Neural progenitor cell (in vitro differentiated cells): ENCODE data around the gene NOXRED1. TPM values are rescaled to one million over a fixed set of nuclear protein-coding genes. Genes with fewer than 3 reads are reported as not detected.

Source experiments
- DNase-seq: peaks from one replicate; pipeline ENCODE4 v3.0.0-alpha.2; 2016; ENCODE audit warnings: low spot score
- H2AFZ ChIP-seq: fragments of 200-600 bp; sonication (generic); replicated peaks from 2 replicates; pipeline ENCODE4 v1.6.1; 2016; ENCODE audit warnings: antibody characterized with exemption
- H3F3A ChIP-seq: fragments of 200-600 bp; sonication (generic); 2 replicates; pipeline ENCODE4 v1.6.1; 2016; ENCODE audit warnings: antibody characterized with exemption, low read depth
- H3K27ac ChIP-seq: fragments of 200-600 bp; sonication (generic); 2 replicates; pipeline ENCODE4 v1.5.1; 2016; ENCODE audit warnings: mild to moderate bottlenecking
- H3K27me3 ChIP-seq: fragments of 200-600 bp; sonication (generic); 2 replicates; pipeline ENCODE4 v1.6.1; 2016; ENCODE audit warnings: mild to moderate bottlenecking, moderate library complexity
- H3K36me3 ChIP-seq: fragments of 200-600 bp; sonication (generic); 2 replicates; pipeline ENCODE4 v1.5.1; 2016
- H3K4me1 ChIP-seq: fragments of 200-600 bp; sonication (generic); 2 replicates; pipeline ENCODE4 v1.6.1; 2016; ENCODE audit warnings: mixed run types
- H3K4me2 ChIP-seq: fragments of 200-600 bp; sonication (generic); 2 replicates; pipeline ENCODE4 v1.6.1; 2016
- H3K4me3 ChIP-seq: fragments of 200-600 bp; sonication (generic); 2 replicates; pipeline ENCODE4 v1.5.1; 2016
- H3K79me2 ChIP-seq: fragments of 200-600 bp; sonication (generic); 2 replicates; pipeline ENCODE4 v1.6.1; 2016; ENCODE audit warnings: low read depth
- H3K9ac ChIP-seq: fragments of 200-600 bp; sonication (generic); 2 replicates; pipeline ENCODE4 v1.6.1; 2016
- H3K9me3 ChIP-seq: fragments of 200-600 bp; sonication (generic); 2 replicates; pipeline ENCODE4 v1.5.1; 2016; ENCODE audit warnings: low read depth
- H4K20me1 ChIP-seq: fragments of 200-600 bp; sonication (generic); 2 replicates; pipeline ENCODE4 v1.6.1; 2016; ENCODE audit warnings: low read depth
- H3K27ac Mint-ChIP-seq: 3 replicates; pipeline ENCODE4 v1.8.0; 2021; ENCODE audit warnings: mixed read lengths
- H3K27me3 Mint-ChIP-seq: 2 replicates; pipeline ENCODE4 v1.8.0; 2022; ENCODE audit warnings: low read depth, mild to moderate bottlenecking, inconsistent platforms, moderate library complexity, mixed read lengths; ENCODE audit not compliant: insufficient read depth
- H3K36me3 Mint-ChIP-seq: 3 replicates; pipeline ENCODE4 v1.8.0; 2021; ENCODE audit warnings: mixed read lengths
- H3K4me1 Mint-ChIP-seq: 3 replicates; pipeline ENCODE4 v1.8.0; 2021; ENCODE audit warnings: mixed read lengths
- H3K4me3 Mint-ChIP-seq: 3 replicates; pipeline ENCODE4 v1.8.0; 2021; ENCODE audit warnings: mild to moderate bottlenecking, moderate library complexity, mixed read lengths
- H3K9me3 Mint-ChIP-seq: 3 replicates; pipeline ENCODE4 v1.8.0; 2020; ENCODE audit warnings: mixed read lengths
- EZH2 ChIP-seq: fragments of 200-600 bp; sonication (generic); IDR thresholded peaks from 2 replicates; pipeline ENCODE4 v1.6.1; 2017; ENCODE audit warnings: antibody characterized with exemption, mild to moderate bottlenecking, moderate library complexity
- EZH2phosphoT487 ChIP-seq: fragments of 200-600 bp; sonication (generic); IDR thresholded peaks from 2 replicates; pipeline ENCODE4 v1.6.1; 2017; ENCODE audit warnings: antibody characterized with exemption
- total RNA-seq: library from RNA; depleted of rRNA; stranded (reverse); fragments of >200 nt; gene quantifications from 2 replicates; pipeline ENCODE4 v1.2.3, GENCODE V29; 2015; ENCODE audit warnings: low replicate concordance
- TF ChIP-seq, protein P1 (sequence below): fragments of 200-600 bp; sonication (generic); IDR thresholded peaks from 2 replicates; pipeline ENCODE4 v1.5.1; 2017; ENCODE audit warnings: antibody characterized with exemption, mild to moderate bottlenecking

The NOXRED1 gene
- total RNA-seq, 1 donor from 2014 or later: 0.07 TPM

DNA sequence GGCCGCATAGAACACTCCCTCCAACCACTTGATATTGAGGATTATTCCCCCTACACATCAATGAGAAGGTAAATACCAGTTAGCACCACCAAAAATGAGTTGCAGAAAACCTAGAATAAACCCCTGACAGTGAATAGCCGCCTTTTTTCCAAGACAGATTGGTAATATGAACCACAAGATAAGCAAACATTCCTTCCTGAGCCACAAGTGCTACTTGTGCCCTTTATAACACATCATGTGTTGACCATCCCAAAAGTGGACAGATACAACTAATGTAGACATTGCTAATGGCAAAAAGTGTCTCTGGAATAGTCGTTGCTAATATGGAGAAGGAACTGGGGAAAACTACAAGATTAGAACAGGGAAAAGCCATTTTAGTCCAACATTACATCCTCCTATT lies 17.2 kb downstream of the NOXRED1 start:
- Histone ChIP-seq H3K27me3 (no peaks in the 10 kb centered on the region), H3K4me3 (no peak overlapping the region), H3K4me1 (no peaks in the 10 kb centered on the region), H3K79me2 (no peaks in the 10 kb centered on the region), H3K9me3 (no peaks in the 10 kb centered on the region), H2AFZ (no peak overlapping the region), H3K9ac (no peak overlapping the region), H3K27ac (no peak overlapping the region), H3F3A (no peaks in the 10 kb centered on the region), H4K20me1 (no peaks in the 10 kb centered on the region), H3K4me2 (no peak overlapping the region), H3K36me3 (no peaks in the 10 kb centered on the region)
- Mint-ChIP-seq H3K36me3 (no peaks in the 10 kb centered on the region), H3K4me3 (no peak overlapping the region), H3K27ac (no peak overlapping the region), H3K27me3 (peaks cover 4% of the 10 kb centered on the region), H3K4me1 (no peaks in the 10 kb centered on the region), H3K9me3 (no peaks in the 10 kb centered on the region)
- no peak for DNase-seq
- TF ChIP-seq EZH2 (no peak), EZH2phosphoT487 (no peak)
- TF ChIP-seq, protein P1, sequence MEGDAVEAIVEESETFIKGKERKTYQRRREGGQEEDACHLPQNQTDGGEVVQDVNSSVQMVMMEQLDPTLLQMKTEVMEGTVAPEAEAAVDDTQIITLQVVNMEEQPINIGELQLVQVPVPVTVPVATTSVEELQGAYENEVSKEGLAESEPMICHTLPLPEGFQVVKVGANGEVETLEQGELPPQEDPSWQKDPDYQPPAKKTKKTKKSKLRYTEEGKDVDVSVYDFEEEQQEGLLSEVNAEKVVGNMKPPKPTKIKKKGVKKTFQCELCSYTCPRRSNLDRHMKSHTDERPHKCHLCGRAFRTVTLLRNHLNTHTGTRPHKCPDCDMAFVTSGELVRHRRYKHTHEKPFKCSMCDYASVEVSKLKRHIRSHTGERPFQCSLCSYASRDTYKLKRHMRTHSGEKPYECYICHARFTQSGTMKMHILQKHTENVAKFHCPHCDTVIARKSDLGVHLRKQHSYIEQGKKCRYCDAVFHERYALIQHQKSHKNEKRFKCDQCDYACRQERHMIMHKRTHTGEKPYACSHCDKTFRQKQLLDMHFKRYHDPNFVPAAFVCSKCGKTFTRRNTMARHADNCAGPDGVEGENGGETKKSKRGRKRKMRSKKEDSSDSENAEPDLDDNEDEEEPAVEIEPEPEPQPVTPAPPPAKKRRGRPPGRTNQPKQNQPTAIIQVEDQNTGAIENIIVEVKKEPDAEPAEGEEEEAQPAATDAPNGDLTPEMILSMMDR: no peak

- H3K4me1 Mint-ChIP-seq: no peaks in the 10 kb centered on the region
- TF ChIP-seq EZH2: no peak
- TF ChIP-seq, protein P1: no peak
- no peak for TF ChIP-seq EZH2phosphoT487
- no peak for DNase-seq
- Histone ChIP-seq H3K27me3 (no peaks in the 10 kb centered on the region), H3K36me3 (no peaks in the 10 kb centered on the region), H3K4me2 (no peak overlapping the region), H3K9me3 (no peaks in the 10 kb centered on the region), H3K4me1 (no peaks in the 10 kb centered on the region), H3K4me3 (no peak overlapping the region), H2AFZ (no peak overlapping the region), H3F3A (no peaks in the 10 kb centered on the region), H4K20me1 (no peaks in the 10 kb centered on the region), H3K79me2 (no peaks in the 10 kb centered on the region), H3K27ac (no peak overlapping the region), H3K9ac (no peak overlapping the region)
- no peaks in the 10 kb centered on the region for H3K36me3 Mint-ChIP-seq
- H3K9me3 Mint-ChIP-seq: no peaks in the 10 kb centered on the region
- no peak overlapping the region for H3K27ac Mint-ChIP-seq
- no peak overlapping the region for H3K4me3 Mint-ChIP-seq
- H3K27me3 Mint-ChIP-seq: peaks cover 3% of the 10 kb centered on the region
Measured at GRCh38 chr14:77403768-77404167, 19.6 kb downstream of the NOXRED1 start.

GRCh38 chr14:77400216-77400615 lies 23.1 kb downstream of the NOXRED1 start:
- Histone ChIP-seq H3K79me2 (no peaks in the 10 kb centered on the region), H3F3A (no peaks in the 10 kb centered on the region), H3K4me3 (no peak overlapping the region), H3K4me1 (no peaks in the 10 kb centered on the region), H3K9me3 (no peaks in the 10 kb centered on the region), H3K27me3 (no peaks in the 10 kb centered on the region), H3K27ac (no peak overlapping the region), H4K20me1 (no peaks in the 10 kb centered on the region), H3K9ac (no peak overlapping the region), H3K4me2 (no peak overlapping the region), H2AFZ (no peak overlapping the region), H3K36me3 (no peaks in the 10 kb centered on the region)
- Mint-ChIP-seq H3K4me3 (no peak overlapping the region), H3K27me3 (no peaks in the 10 kb centered on the region), H3K4me1 (no peaks in the 10 kb centered on the region), H3K27ac (no peak overlapping the region), H3K9me3 (peaks cover 4% of the 10 kb centered on the region), H3K36me3 (peaks cover 5% of the 10 kb centered on the region)
- no peak for TF ChIP-seq EZH2
- TF ChIP-seq, protein P1: no peak
- no peak for TF ChIP-seq EZH2phosphoT487
- no peak for DNase-seq
